Measurements from ENCODE around the gene SMCO4.
"Not testable (repeated sequence)": the region's sequence is repeated elsewhere in the genome, so short reads cannot be mapped to it uniquely, and the experiment has no call there.

SMCO4 gene

GRCh38 chr11:93560199-93560932, 17.2 kb upstream of the SMCO4 start:
- DNase-seq (ENCODE audit: low spot score), result no peak

- no peak for DNase-seq (ENCODE audit: low spot score)
Observed at GRCh38 chr11:93559681-93560080, 16.5 kb upstream of the SMCO4 start.

- no peak for DNase-seq (ENCODE audit: low spot score)
Observed at GRCh38 chr11:93552874-93553273, 9.7 kb upstream of the SMCO4 start.

- DNase-seq (ENCODE audit: low spot score), result no peak
Observed at GRCh38 chr11:93549976-93550375, 6.8 kb upstream of the SMCO4 start.

GRCh38 chr11:93548679-93549319, 5.6 kb upstream of the SMCO4 start:
- no peak for DNase-seq (ENCODE audit: low spot score)

GRCh38 chr11:93547773-93548172, 4.6 kb upstream of the SMCO4 start:
- DNase-seq (ENCODE audit: low spot score), result no peak

GRCh38 chr11:93547028-93547427, 3.8 kb upstream of the SMCO4 start:
- no peak for DNase-seq (ENCODE audit: low spot score)

GRCh38 chr11:93545566-93545965, 2.4 kb upstream of the SMCO4 start:
- DNase-seq (ENCODE audit: low spot score), result no peak

GRCh38 chr11:93542811-93543229, 371 bp downstream of the SMCO4 start:
- DNase-seq (ENCODE audit: low spot score), result peak; percentile 50

- DNase-seq (ENCODE audit: low spot score), result peak; percentile 52
Observed at GRCh38 chr11:93541884-93542810, 1.0 kb downstream of the SMCO4 start.

- DNase-seq (ENCODE audit: low spot score), result no peak
Observed at GRCh38 chr11:93540896-93541553, 2.2 kb downstream of the SMCO4 start.

- DNase-seq (ENCODE audit: low spot score), result no peak
Observed at GRCh38 chr11:93540337-93540736, 2.9 kb downstream of the SMCO4 start.

- DNase-seq (ENCODE audit: low spot score), result peak; percentile 45
Observed at GRCh38 chr11:93537767-93538261, 5.4 kb downstream of the SMCO4 start.

- DNase-seq (ENCODE audit: low spot score), result no peak
Observed at GRCh38 chr11:93537049-93537448, 6.1 kb downstream of the SMCO4 start.

- DNase-seq (ENCODE audit: low spot score), result no peak
Observed at GRCh38 chr11:93536101-93536861, 6.9 kb downstream of the SMCO4 start.

GRCh38 chr11:93535578-93535977, 7.6 kb downstream of the SMCO4 start:
- DNase-seq (ENCODE audit: low spot score), result not testable (repeated sequence)

- no peak for DNase-seq (ENCODE audit: low spot score)
Observed at GRCh38 chr11:93532806-93533205, 10.4 kb downstream of the SMCO4 start.

- no peak for DNase-seq (ENCODE audit: low spot score)
Observed at GRCh38 chr11:93532281-93532789, 10.9 kb downstream of the SMCO4 start.

- no peak for DNase-seq (ENCODE audit: low spot score)
Observed at GRCh38 chr11:93530468-93530826, 12.7 kb downstream of the SMCO4 start.

- DNase-seq (ENCODE audit: low spot score), result no peak
Observed at GRCh38 chr11:93529707-93530467, 13.3 kb downstream of the SMCO4 start.

Measured in AG08396 (cell line).